GM18868 (cell line): ENCODE measurements around the gene SLAMF9.
"Not testable (repeated sequence)": the region's sequence is repeated elsewhere in the genome, so short reads cannot be mapped to it uniquely, and the experiment has no call there.

Experiments used
- ATAC-seq: cut with Tn5 transposase; IDR thresholded peaks from one replicate; pipeline ENCODE4 v1.9.1; 2021; ENCODE audit warnings: mild to moderate bottlenecking, moderate library complexity; ENCODE audit not compliant: unreplicated experiment

SLAMF9 gene

GRCh38 chr1:159922511-159923202, 31.4 kb downstream of the SLAMF9 start:
- ATAC-seq: no peak

GRCh38 chr1:159921700-159922504, 32.1 kb downstream of the SLAMF9 start:
- ATAC-seq: peak; percentile 17

GRCh38 chr1:159921251-159921650, 32.8 kb downstream of the SLAMF9 start:
- ATAC-seq: peak; percentile 28

GRCh38 chr1:159920651-159921050, 33.4 kb downstream of the SLAMF9 start:
- ATAC-seq: no peak

DNA sequence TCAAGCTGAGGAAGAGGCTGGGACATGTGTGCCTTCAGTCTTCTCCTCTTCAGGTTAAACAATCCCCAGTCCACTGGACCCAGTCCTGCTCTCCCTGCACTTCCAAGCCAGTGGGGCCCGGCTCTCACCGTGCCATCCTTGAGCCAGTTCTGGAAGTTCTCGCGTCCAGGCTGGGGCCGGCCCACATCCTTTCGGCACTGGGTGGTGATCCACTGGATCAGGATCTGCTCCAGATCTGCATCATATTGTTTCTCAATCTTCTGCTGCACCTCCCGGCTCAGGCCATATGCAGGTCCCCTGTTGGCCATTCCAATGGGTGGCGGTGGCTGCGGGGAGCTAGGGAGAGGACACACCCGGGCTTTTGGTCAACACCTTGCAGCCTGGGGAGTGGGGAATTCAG, 33.8 kb downstream of the SLAMF9 start:
- no peak for ATAC-seq

DNA sequence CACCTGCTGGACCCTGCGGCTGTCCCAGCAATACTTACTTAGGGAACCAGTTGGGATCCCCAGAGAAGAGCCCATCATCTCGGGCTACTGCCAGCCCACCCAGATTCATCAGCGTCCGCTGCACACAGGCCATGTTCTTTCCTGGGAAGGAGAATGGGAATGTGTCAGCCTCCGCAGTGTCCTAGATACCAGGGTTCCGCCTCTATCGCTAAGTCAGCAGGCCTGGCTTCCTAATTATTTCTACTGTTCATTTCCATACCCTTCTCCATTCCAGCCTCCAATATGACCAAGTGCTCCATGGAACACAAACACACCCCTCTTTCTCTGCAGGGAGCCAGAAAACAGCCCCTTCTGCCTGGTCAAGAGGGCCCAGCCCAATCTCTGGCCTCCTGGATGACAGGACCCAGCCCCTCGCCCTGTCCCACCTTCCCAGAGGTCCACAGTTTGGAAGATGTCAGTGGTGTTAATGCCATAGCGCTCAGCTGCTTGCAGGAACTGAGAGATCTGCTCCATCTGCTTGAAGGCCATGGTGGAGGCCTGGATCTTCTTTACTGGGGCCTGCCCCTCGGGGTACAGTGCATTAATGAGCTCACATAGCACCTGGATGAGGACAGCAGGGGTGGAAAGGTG, 34.7 kb downstream of the SLAMF9 start:
- ATAC-seq: no peak

- no peak for ATAC-seq
Observed at GRCh38 chr1:159918352-159919200, 35.5 kb downstream of the SLAMF9 start.

- no peak for ATAC-seq
Observed at GRCh38 chr1:159917533-159918351, 36.3 kb downstream of the SLAMF9 start.

GRCh38 chr1:159916242-159917051, 37.6 kb downstream of the SLAMF9 start:
- no peak for ATAC-seq

DNA sequence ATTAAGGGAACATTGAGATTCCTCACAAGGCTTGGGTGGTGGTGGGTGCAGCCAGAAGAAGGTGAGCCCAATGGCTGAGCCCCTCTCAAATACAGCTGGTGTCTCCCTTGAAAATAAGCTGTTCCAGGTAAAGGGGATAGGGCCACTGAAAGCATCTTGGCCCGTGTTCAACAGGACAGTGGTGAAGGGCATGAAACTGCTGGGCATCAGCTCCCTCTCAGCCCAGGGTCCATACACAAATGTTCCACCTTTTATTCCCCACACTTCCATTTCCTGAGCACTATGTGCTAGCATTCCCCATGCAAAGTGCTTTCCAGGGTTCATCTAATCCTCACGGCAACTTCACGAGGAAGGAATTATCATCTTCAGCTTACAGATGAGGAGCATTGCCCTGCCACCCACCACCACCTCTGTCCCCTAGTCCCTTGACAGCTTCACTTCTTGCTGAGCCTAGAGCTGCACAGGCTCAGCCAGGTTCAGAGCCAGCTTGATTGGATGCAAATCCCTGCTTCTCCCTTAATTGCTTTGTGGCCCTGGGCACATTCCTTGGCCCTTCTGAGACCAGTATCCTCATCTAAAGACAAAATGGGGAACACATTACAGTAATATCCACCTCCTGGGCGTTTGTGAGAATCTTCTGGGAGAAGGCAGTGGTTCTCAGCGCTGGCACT, 38.3 kb downstream of the SLAMF9 start:
- ATAC-seq: no peak

GRCh38 chr1:159914252-159915018, 39.6 kb downstream of the SLAMF9 start:
- ATAC-seq: no peak

DNA sequence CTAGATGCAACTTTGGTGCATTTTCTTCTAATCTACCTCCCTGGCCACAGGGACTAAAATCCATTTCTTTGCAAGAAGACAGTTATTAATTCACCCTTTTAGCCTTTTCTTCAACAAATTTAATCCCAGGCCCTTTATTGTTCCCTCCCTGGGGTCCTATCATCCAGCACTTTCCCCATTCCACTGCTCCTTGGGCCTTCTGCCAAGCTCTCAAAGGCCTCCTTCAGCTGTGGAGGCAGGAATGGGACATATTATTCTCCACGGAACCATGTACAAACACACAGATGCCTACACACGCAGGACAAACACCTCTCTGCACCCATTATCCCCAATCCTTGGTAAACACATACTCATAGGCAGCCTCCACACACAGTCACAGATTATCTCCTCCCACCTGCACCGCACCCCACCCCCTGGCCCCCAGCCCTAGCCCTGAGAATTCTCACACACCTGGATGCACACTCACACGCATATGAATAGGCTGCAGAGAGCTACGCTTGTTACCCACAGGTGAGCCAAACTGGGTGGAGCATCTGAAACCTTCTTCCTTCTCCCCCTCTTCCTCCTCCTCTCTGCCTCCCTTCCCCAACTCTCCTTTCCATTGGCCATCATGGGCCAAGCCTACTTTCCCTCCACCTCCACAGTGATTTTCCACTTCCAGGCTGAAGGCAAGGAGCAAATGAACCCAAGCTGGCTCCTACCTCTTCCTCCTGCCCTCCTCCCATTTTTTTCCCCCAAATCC, 40.4 kb downstream of the SLAMF9 start:
- ATAC-seq: no peak

GRCh38 chr1:159911326-159912070, 42.5 kb downstream of the SLAMF9 start:
- no peak for ATAC-seq

DNA sequence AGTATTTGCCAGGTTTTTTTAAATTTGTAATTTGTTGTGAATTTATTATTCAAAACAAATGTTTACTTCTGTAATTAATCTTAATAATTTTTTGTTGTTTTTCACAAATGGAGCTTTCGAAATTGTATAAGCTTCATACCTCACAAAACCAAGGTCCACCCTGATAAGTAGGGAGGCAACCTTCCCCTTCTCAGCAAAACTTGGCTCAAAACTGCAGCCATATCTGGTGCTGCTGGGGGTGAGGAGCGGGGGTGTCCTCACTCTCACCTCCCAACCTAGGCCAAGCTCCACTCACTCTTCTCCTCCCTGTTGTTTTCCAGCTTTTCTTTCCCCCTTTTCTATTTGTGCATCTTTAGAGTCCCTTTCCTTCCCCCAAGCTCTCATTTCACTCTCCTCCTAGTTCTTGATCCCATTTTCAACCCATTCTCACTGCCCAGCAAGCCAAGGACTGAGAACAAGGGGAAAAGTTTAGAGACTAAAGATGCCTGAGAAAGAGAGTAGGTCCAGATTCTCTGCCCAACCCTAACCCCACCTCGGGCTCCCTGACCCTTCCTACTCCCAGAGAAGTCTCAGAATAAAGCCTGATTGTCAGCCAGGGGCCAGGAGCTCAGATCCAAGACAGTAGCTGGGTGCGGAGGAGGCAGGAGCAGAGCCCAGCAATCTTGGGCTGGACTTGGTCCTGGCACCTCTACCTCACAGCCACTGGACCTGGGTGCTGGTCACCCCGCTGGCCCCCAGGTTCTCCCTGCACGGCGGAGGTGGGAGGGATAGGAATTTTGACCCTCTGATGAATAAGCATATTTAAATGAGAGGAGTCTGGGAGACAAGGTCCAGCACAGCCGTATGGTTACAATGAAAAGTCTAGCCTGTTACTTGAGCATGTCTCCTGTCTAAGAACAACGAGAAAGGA, 45.8 kb downstream of the SLAMF9 start:
- ATAC-seq: no peak

GRCh38 chr1:159906960-159907359, 47.1 kb downstream of the SLAMF9 start:
- ATAC-seq: no peak

- not testable (repeated sequence) for ATAC-seq
Observed at GRCh38 chr1:159904036-159904435, 50.0 kb downstream of the SLAMF9 start.
